GM23338 (cell line): ENCODE measurements around the gene NOTCH1. TPM values are rescaled to one million over a fixed set of nuclear protein-coding genes. Genes with fewer than 3 reads are reported as not detected.

Source experiments
- ATAC-seq: fragments of 200-7000 bp; cut with Tn5 transposase; 3 replicates; pipeline ENCODE4 v1.9.1; 2020
- DNase-seq: peaks from one replicate; pipeline ENCODE4 v3.0.0-alpha.2; 2015; ENCODE audit warnings: low spot score
- H2AFZ ChIP-seq: fragments of 200-600 bp; sonication (generic); 2 replicates; pipeline ENCODE4 v1.8.0; 2016; ENCODE audit warnings: antibody characterized with exemption, mild to moderate bottlenecking, moderate library complexity
- H3F3A ChIP-seq: fragments of 200-600 bp; sonication (generic); replicated peaks from 2 replicates; pipeline ENCODE4 v1.8.0; 2017; ENCODE audit warnings: antibody characterized with exemption, mixed run types, low read depth
- H3K27ac ChIP-seq: fragments of 200-600 bp; sonication (generic); 2 replicates; pipeline ENCODE4 v1.6.1; 2016; ENCODE audit warnings: low read depth
- H3K27me3 ChIP-seq: fragments of 200-600 bp; sonication (generic); 2 replicates; pipeline ENCODE4 v1.8.0; 2016; ENCODE audit warnings: mild to moderate bottlenecking, mixed run types, moderate library complexity; ENCODE audit not compliant: insufficient read depth
- H3K36me3 ChIP-seq: fragments of 200-600 bp; sonication (generic); 2 replicates; pipeline ENCODE4 v1.8.0; 2016; ENCODE audit warnings: mild to moderate bottlenecking; ENCODE audit not compliant: insufficient read depth
- H3K4me1 ChIP-seq: fragments of 200-600 bp; sonication (generic); 2 replicates; pipeline ENCODE4 v1.8.0; 2016; ENCODE audit warnings: mild to moderate bottlenecking, moderate library complexity; ENCODE audit not compliant: insufficient read depth
- H3K4me2 ChIP-seq: fragments of 200-600 bp; sonication (generic); 2 replicates; pipeline ENCODE4 v1.7.1; 2017; ENCODE audit warnings: mixed run types
- H3K4me3 ChIP-seq: fragments of 200-600 bp; sonication (generic); 2 replicates; pipeline ENCODE4 v1.6.1; 2016; ENCODE audit warnings: mixed run types
- H3K79me2 ChIP-seq: fragments of 200-600 bp; sonication (generic); replicated peaks from 2 replicates; pipeline ENCODE4 v1.8.0; 2017; ENCODE audit warnings: mild to moderate bottlenecking; ENCODE audit not compliant: insufficient read depth
- H3K9me2 ChIP-seq: fragments of 200-600 bp; sonication (generic); 2 replicates; pipeline ENCODE4 v1.8.0; 2017; ENCODE audit not compliant: insufficient read depth
- H4K20me1 ChIP-seq: fragments of 200-600 bp; sonication (generic); replicated peaks from 2 replicates; pipeline ENCODE4 v1.8.0; 2017; ENCODE audit warnings: mild to moderate bottlenecking; ENCODE audit not compliant: insufficient read depth
- H3K27ac Mint-ChIP-seq: 2 replicates; pipeline ENCODE4 v1.8.0; 2020; ENCODE audit warnings: inconsistent platforms, mild to moderate bottlenecking, moderate library complexity, mixed read lengths
- H3K27me3 Mint-ChIP-seq: 3 replicates; pipeline ENCODE4 v1.8.0; 2022; ENCODE audit warnings: low read depth, mild to moderate bottlenecking, moderate library complexity, mixed read lengths, inconsistent platforms; ENCODE audit not compliant: insufficient read depth, poor library complexity
- H3K36me3 Mint-ChIP-seq: 3 replicates; pipeline ENCODE4 v1.8.0; 2021; ENCODE audit warnings: low read depth, mild to moderate bottlenecking, inconsistent platforms, moderate library complexity, mixed read lengths
- H3K4me1 Mint-ChIP-seq: 3 replicates; pipeline ENCODE4 v1.8.0; 2020; ENCODE audit warnings: mild to moderate bottlenecking, inconsistent platforms, mixed read lengths
- H3K4me3 Mint-ChIP-seq: 3 replicates; pipeline ENCODE4 v1.8.0; 2021; ENCODE audit warnings: moderate library complexity, mild to moderate bottlenecking, inconsistent platforms, mixed read lengths
- H3K9me3 Mint-ChIP-seq: 3 replicates; pipeline ENCODE4 v1.8.0; 2020; ENCODE audit warnings: moderate library complexity, mild to moderate bottlenecking, inconsistent platforms, mixed read lengths
- CREB1 ChIP-seq: fragments of 250-450 bp; sonication (Bioruptor Pico); IDR thresholded peaks from 2 replicates; pipeline ENCODE4 v1.5.0; 2020; ENCODE audit warnings: low read depth, mild to moderate bottlenecking, moderate library complexity
- CTCF ChIP-seq, 2 experiments: fragments of 200-600 bp in 1 of 2; sonication (generic) in 1 of 2; conservative IDR thresholded peaks; 2 replicates each; pipeline versions ENCODE4 v1.5.1 to v1.6.1; 2016 to 2017; ENCODE audit warnings: antibody characterized with exemption in 2 of 2, low read depth in 2 of 2, mild to moderate bottlenecking in 2 of 2, moderate library complexity in 1 of 2
- ETS1 ChIP-seq: IDR thresholded peaks from 2 replicates; pipeline ENCODE4 v1.6.1; 2016; ENCODE audit warnings: antibody characterized with exemption
- EZH2 ChIP-seq: fragments of 200-600 bp; sonication (generic); IDR thresholded peaks from one replicate; pipeline ENCODE4 v1.8.0; 2017; ENCODE audit warnings: antibody characterized with exemption, mild to moderate bottlenecking, low read depth; ENCODE audit not compliant: unreplicated experiment
- EZH2phosphoT487 ChIP-seq: fragments of 200-600 bp; sonication (generic); IDR thresholded peaks from one replicate; pipeline ENCODE4 v1.8.1; 2018; ENCODE audit warnings: antibody characterized with exemption; ENCODE audit not compliant: unreplicated experiment
- JUNB ChIP-seq: IDR thresholded peaks from one replicate; pipeline ENCODE4 v1.6.1; 2016; ENCODE audit warnings: antibody characterized with exemption; ENCODE audit not compliant: unreplicated experiment
- NANOG ChIP-seq: IDR thresholded peaks from 2 replicates; pipeline ENCODE4 v1.6.1; 2016; ENCODE audit warnings: antibody characterized with exemption, borderline replicate concordance
- POLR2AphosphoS5 ChIP-seq: IDR thresholded peaks from 2 replicates; pipeline ENCODE4 v1.6.1; 2016; ENCODE audit warnings: antibody characterized with exemption, low read depth
- REST ChIP-seq: IDR thresholded peaks from one replicate; pipeline ENCODE4 v1.6.1; 2018; ENCODE audit warnings: antibody characterized with exemption; ENCODE audit not compliant: unreplicated experiment
- STAT1 ChIP-seq: IDR thresholded peaks from one replicate; pipeline ENCODE4 v1.6.1; 2016; ENCODE audit warnings: antibody characterized with exemption; ENCODE audit not compliant: unreplicated experiment
- ZNF114 ChIP-seq: fragments of 250-450 bp; sonication (Bioruptor Pico); IDR thresholded peaks from 2 replicates; pipeline ENCODE4 v1.5.0; 2020; ENCODE audit warnings: mild to moderate bottlenecking, moderate library complexity
- ZNF331 ChIP-seq: fragments of 250-450 bp; sonication (Bioruptor Pico); IDR thresholded peaks from 2 replicates; pipeline ENCODE4 v1.5.0; 2020; ENCODE audit warnings: low read depth, mild to moderate bottlenecking, moderate library complexity
- ZNF462 ChIP-seq: fragments of 250-450 bp; sonication (Bioruptor Pico); IDR thresholded peaks from 2 replicates; pipeline ENCODE4 v1.5.0; 2020; ENCODE audit warnings: mild to moderate bottlenecking, moderate library complexity
- polyA plus RNA-seq: library from polyadenylated mRNA; unstranded; fragments of >200 nt; fragmentation: Nextera tagmentation; extraction: Ambion mirVana; gene quantifications from 2 replicates; pipeline ENCODE4 v1.2.1, GENCODE V29; 2016
- total RNA-seq: library from RNA; depleted of rRNA; stranded (reverse); fragments of >200 nt; shearing (Covaris generic); gene quantifications from 2 replicates; pipeline ENCODE4 v1.2.3, GENCODE V29; 2014

The NOTCH1 gene
- total and polyA plus RNA-seq, 2 experiments from 2014 or later, result 9.9 to 97.2 TPM

- peaks cover 58% of the 10 kb centered on the region for H3K4me1 Mint-ChIP-seq
- TF ChIP-seq POLR2AphosphoS5 (no peak), ZNF462 (CRISPR knock-in tag) (no peak), CREB1 (CRISPR knock-in tag) (no peak), NANOG (no peak), EZH2 (no peak), EZH2phosphoT487 (no peak), ZNF114 (CRISPR knock-in tag) (no peak), CTCF (conservative IDR thresholded peaks at IDR 0.05; ENCODE audit: low read depth in 2 of 2) (no peak), JUNB (no peak), ZNF331 (CRISPR knock-in tag) (no peak), STAT1 (no peak), ETS1 (no peak), REST (no peak)
- H3K27ac Mint-ChIP-seq, result no peak overlapping the region
- ATAC-seq (peak; percentile 2; the same call in 2 of the 3 replicates), DNase-seq (no peak)
- H2AFZ ChIP-seq, result no peak overlapping the region
- H3K27ac ChIP-seq, result no peak overlapping the region
- peak overlapping the region; percentile 93 for H3K4me3 ChIP-seq
- peaks cover 20% of the 10 kb centered on the region for H4K20me1 ChIP-seq
- no peaks in the 10 kb centered on the region for H3K9me2 ChIP-seq
- peaks cover 11% of the 10 kb centered on the region for H3K27me3 Mint-ChIP-seq
- H3K36me3 ChIP-seq, result no peaks in the 10 kb centered on the region
- peaks cover 55% of the 10 kb centered on the region for H3K79me2 ChIP-seq
- peak overlapping the region; percentile 94 for H3K4me2 ChIP-seq
- H3F3A ChIP-seq, result no peaks in the 10 kb centered on the region
- H3K4me3 Mint-ChIP-seq, result peak overlapping the region; percentile 84
- peaks cover 19% of the 10 kb centered on the region for H3K36me3 Mint-ChIP-seq
- peaks cover 3% of the 10 kb centered on the region; the same call in 1 of the 2 replicates for H3K4me1 ChIP-seq
- no peaks in the 10 kb centered on the region for H3K27me3 ChIP-seq
- no peaks in the 10 kb centered on the region for H3K9me3 Mint-ChIP-seq
Measured at GRCh38 chr9:136544548-136544963, 1.3 kb downstream of the NOTCH1 start.
